ENCODE results near the gene GREM2.

- TF ChIP-seq CTCF (conservative IDR thresholded peaks at IDR 0.05), result no peak
- TF ChIP-seq EZH2 (IDR thresholded peaks at IDR 0.05; ENCODE audit: low read depth), result no peak
These were observed 83.4 kb downstream of the GREM2 start for GRCh38 chr1:240528591-240528990.
